ENCODE data around the gene STUM.

DNA sequence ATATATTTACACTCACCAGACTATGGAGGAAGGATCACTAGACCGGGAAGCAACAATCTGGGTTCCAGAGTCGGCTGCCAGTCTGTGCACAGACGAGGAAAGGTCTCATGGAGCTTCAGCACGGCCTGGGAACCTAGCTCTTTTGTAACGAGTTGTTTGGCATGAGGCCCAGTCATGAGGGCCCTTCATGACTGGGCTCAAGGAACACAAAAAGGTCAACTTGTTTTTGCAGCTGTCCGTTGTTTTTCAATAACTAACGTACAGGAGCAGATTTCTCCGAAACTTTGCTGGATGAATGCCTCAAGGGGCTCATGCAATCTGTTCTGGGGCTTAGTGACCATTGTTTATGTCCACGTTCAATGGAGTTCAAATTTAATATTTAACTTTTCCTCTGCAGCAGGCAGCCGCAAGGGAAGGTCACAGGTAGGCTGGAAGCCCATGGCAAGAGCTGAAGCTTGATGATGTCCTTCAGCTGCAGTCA lies 5.9 kb upstream of the STUM start:
- TF ChIP-seq, protein P1, sequence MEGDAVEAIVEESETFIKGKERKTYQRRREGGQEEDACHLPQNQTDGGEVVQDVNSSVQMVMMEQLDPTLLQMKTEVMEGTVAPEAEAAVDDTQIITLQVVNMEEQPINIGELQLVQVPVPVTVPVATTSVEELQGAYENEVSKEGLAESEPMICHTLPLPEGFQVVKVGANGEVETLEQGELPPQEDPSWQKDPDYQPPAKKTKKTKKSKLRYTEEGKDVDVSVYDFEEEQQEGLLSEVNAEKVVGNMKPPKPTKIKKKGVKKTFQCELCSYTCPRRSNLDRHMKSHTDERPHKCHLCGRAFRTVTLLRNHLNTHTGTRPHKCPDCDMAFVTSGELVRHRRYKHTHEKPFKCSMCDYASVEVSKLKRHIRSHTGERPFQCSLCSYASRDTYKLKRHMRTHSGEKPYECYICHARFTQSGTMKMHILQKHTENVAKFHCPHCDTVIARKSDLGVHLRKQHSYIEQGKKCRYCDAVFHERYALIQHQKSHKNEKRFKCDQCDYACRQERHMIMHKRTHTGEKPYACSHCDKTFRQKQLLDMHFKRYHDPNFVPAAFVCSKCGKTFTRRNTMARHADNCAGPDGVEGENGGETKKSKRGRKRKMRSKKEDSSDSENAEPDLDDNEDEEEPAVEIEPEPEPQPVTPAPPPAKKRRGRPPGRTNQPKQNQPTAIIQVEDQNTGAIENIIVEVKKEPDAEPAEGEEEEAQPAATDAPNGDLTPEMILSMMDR (IDR thresholded peaks at IDR 0.05), result no peak
- no peak for TF ChIP-seq POLR2A (IDR thresholded peaks at IDR 0.05)

Measured in right lobe of liver (tissue), 4 donors.